A673 (cell line): ENCODE measurements around the gene EVA1C.

Experiments
- EZH2 ChIP-seq: fragments of 200-600 bp; sonication (generic); IDR thresholded peaks from 2 replicates; pipeline ENCODE4 v1.6.1; 2017; ENCODE audit warnings: borderline replicate concordance, low read depth, mild to moderate bottlenecking, mixed read lengths, antibody characterized with exemption, low read length; ENCODE audit not compliant: poor library complexity, severe bottlenecking
- TF ChIP-seq, protein P1 (sequence below): fragments of 300-800, 200-600 bp; sonication (generic); conservative IDR thresholded peaks from 2 replicates; pipeline ENCODE4 v1.5.1; 2017; ENCODE audit warnings: low read depth, mild to moderate bottlenecking, antibody characterized with exemption, low read length, moderate library complexity, mixed read lengths

DNA sequence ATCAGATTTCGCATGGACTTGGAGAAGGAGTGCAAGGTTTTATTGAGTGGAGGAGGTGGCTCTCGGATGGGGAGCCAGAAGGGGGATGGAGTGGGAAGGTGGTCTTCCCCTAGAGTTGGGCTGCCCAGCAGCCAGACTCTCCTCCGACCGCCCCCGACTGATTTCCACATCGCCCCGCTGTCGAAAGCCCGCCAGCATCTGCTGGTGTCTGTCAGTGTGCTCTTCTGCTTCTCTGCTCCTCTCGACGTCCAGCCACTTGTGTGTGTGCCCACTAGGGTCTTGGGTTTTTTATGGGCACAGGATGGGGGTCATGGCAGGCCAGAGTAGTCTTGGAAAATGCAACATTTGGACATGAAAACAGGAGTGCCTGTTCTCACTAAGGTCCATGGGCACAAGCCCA is 40.1 kb downstream of the EVA1C start:
- TF ChIP-seq, protein P1, sequence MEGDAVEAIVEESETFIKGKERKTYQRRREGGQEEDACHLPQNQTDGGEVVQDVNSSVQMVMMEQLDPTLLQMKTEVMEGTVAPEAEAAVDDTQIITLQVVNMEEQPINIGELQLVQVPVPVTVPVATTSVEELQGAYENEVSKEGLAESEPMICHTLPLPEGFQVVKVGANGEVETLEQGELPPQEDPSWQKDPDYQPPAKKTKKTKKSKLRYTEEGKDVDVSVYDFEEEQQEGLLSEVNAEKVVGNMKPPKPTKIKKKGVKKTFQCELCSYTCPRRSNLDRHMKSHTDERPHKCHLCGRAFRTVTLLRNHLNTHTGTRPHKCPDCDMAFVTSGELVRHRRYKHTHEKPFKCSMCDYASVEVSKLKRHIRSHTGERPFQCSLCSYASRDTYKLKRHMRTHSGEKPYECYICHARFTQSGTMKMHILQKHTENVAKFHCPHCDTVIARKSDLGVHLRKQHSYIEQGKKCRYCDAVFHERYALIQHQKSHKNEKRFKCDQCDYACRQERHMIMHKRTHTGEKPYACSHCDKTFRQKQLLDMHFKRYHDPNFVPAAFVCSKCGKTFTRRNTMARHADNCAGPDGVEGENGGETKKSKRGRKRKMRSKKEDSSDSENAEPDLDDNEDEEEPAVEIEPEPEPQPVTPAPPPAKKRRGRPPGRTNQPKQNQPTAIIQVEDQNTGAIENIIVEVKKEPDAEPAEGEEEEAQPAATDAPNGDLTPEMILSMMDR, result no peak
- no peak for TF ChIP-seq EZH2
